Peyer's patch (tissue), 4 donors: ENCODE data around the gene TOP3B. TPM values are rescaled to one million over a fixed set of nuclear protein-coding genes. Genes with fewer than 3 reads are reported as not detected.
A peak's percentile ranks its signal among the peaks of the same experiment; 100 is the strongest.

ENCODE experiments used
- DNase-seq, 3 donors: peaks; one replicate each; pipeline ENCODE4 v3.0.0-alpha.2; 2017 to 2019
- H3K27ac ChIP-seq, 4 donors: fragments of 200-600 bp; sonication (generic); one replicate each; pipeline ENCODE4 v1.5.1; 2016 to 2019
- H3K27me3 ChIP-seq, 2 donors: fragments of 200-600 bp; sonication (generic); one replicate each; pipeline ENCODE4 v1.5.1; 2019
- H3K36me3 ChIP-seq, 3 donors: fragments of 200-600 bp; sonication (generic); one replicate each; pipeline ENCODE4 v1.5.1; 2016 to 2019
- H3K4me1 ChIP-seq, 4 donors: fragments of 200-600 bp; sonication (generic); one replicate each; pipeline ENCODE4 v1.5.1; 2016 to 2019
- H3K4me3 ChIP-seq, 4 donors: fragments of 200-600 bp; sonication (generic); 1 replicate in 3 of 4; 2 replicates in 1 of 4; pipeline ENCODE4 v1.5.1; 2016 to 2019; ENCODE audit warnings: mild to moderate bottlenecking in 1 of 4
- H3K9me3 ChIP-seq, 4 donors: fragments of 200-600 bp; sonication (generic); one replicate each; pipeline ENCODE4 v1.5.1; 2016 to 2019; ENCODE audit warnings: mild to moderate bottlenecking in 1 of 4
- CTCF ChIP-seq, 6 experiments: fragments of 450-650 bp in 4 of 6; fragments of 200-600 bp in 2 of 6; sonication (generic) in 1 of 6; IDR thresholded peaks; one replicate each; pipeline ENCODE4 v1.5.1; 2017 to 2019; ENCODE audit warnings: antibody characterized with exemption in 6 of 6, mild to moderate bottlenecking in 3 of 6, moderate library complexity in 1 of 6
- POLR2A ChIP-seq, 2 donors: fragments of 450-650 bp; IDR thresholded peaks; one replicate each; pipeline ENCODE4 v1.5.1; 2017; ENCODE audit warnings: antibody characterized with exemption in 2 of 2, mild to moderate bottlenecking in 2 of 2, moderate library complexity in 2 of 2
- total RNA-seq, 4 donors: library from RNA; depleted of rRNA; stranded (reverse); fragments of >200 nt; gene quantifications; one replicate each; pipeline ENCODE4 v1.1.0, GENCODE V29; 2016

Gene TOP3B
- total RNA-seq, 4 donors from 2014 or later, result 53.6 to 91.6 (median 80.2) TPM

- Histone ChIP-seq H3K27ac (no peak overlapping the region), H3K4me1 (no peaks in the 10 kb centered on the region), H3K27me3 (no peaks in the 10 kb centered on the region), H3K9me3 (no peaks in the 10 kb centered on the region), H3K4me3 (no peak overlapping the region), H3K36me3 (peaks cover 0 to 99% (median 0%) of the 10 kb centered on the region in 3 donors)
- peak in 1 of 3 donors; percentile 34 for DNase-seq
- TF ChIP-seq CTCF (IDR thresholded peaks at IDR 0.05), result no peak
- no peak for TF ChIP-seq POLR2A (IDR thresholded peaks at IDR 0.05)
These were observed 14.8 kb downstream of the TOP3B start for GRCh38 chr22:21967693-21968271.

GRCh38 chr22:21966643-21967516, 15.7 kb downstream of the TOP3B start:
- Histone ChIP-seq H3K27ac (no peak overlapping the region), H3K27me3 (no peaks in the 10 kb centered on the region), H3K4me3 (no peak overlapping the region), H3K9me3 (no peaks in the 10 kb centered on the region), H3K4me1 (no peaks in the 10 kb centered on the region), H3K36me3 (peaks cover 0 to 99% (median 0%) of the 10 kb centered on the region in 3 donors)
- no peak for DNase-seq
- TF ChIP-seq CTCF (IDR thresholded peaks at IDR 0.05), result no peak
- no peak for TF ChIP-seq POLR2A (IDR thresholded peaks at IDR 0.05)

GRCh38 chr22:21965762-21966288, 16.8 kb downstream of the TOP3B start:
- no peak overlapping the region for H3K4me3 ChIP-seq
- no peaks in the 10 kb centered on the region for H3K9me3 ChIP-seq
- no peak overlapping the region for H3K27ac ChIP-seq
- no peaks in the 10 kb centered on the region for H3K27me3 ChIP-seq
- TF ChIP-seq POLR2A (IDR thresholded peaks at IDR 0.05), result no peak
- no peak for TF ChIP-seq CTCF (IDR thresholded peaks at IDR 0.05)
- H3K36me3 ChIP-seq, result peaks cover 0 to 99% (median 0%) of the 10 kb centered on the region in 3 donors
- no peaks in the 10 kb centered on the region for H3K4me1 ChIP-seq
- no peak for DNase-seq

GRCh38 chr22:21964918-21965484, 17.6 kb downstream of the TOP3B start:
- H3K27me3 ChIP-seq, result no peaks in the 10 kb centered on the region
- no peaks in the 10 kb centered on the region for H3K4me1 ChIP-seq
- H3K36me3 ChIP-seq, result peaks cover 0 to 97% (median 0%) of the 10 kb centered on the region in 3 donors
- TF ChIP-seq CTCF (IDR thresholded peaks at IDR 0.05), result no peak
- TF ChIP-seq POLR2A (IDR thresholded peaks at IDR 0.05), result no peak
- H3K4me3 ChIP-seq, result no peak overlapping the region
- no peaks in the 10 kb centered on the region for H3K9me3 ChIP-seq
- DNase-seq, result no peak
- no peak overlapping the region for H3K27ac ChIP-seq

GRCh38 chr22:21964234-21964633, 18.4 kb downstream of the TOP3B start:
- no peak for TF ChIP-seq CTCF (IDR thresholded peaks at IDR 0.05)
- no peak for TF ChIP-seq POLR2A (IDR thresholded peaks at IDR 0.05)

More at GRCh38 chr22:21964234-21964633, 18.4 kb downstream of the TOP3B start:
- no peak for DNase-seq
- H3K4me1 ChIP-seq, result no peaks in the 10 kb centered on the region
- H3K36me3 ChIP-seq, result peaks cover 0 to 96% (median 0%) of the 10 kb centered on the region in 3 donors
- no peak overlapping the region for H3K27ac ChIP-seq
- H3K27me3 ChIP-seq, result no peaks in the 10 kb centered on the region
- H3K9me3 ChIP-seq, result no peaks in the 10 kb centered on the region
- H3K4me3 ChIP-seq, result no peak overlapping the region
